CD4-positive, alpha-beta T cell (primary cell): Measurements from ENCODE around the gene HS3ST4. TPM values are rescaled to one million over a fixed set of nuclear protein-coding genes. Genes with fewer than 3 reads are reported as not detected.

Source experiments
- ATAC-seq: fragments of 200-7000 bp; cut with Tn5 transposase; one replicate; pipeline ENCODE4 v1.10.0; 2022; ENCODE audit warnings: mild to moderate bottlenecking; ENCODE audit not compliant: poor library complexity
- CTCF ChIA-PET: fragments of 350-600 bp; sonication (Branson Sonifier 250); formaldehyde crosslinking; loops from one replicate; lab custom pipeline; 2021; ENCODE audit warnings: antibody characterized with exemption, inconsistent platforms; lab: Charles Lee
- POLR2A ChIA-PET: fragments of 350-600 bp; sonication (Branson Sonifier 250); formaldehyde crosslinking; loops from one replicate; lab custom pipeline; 2021; ENCODE audit warnings: antibody characterized with exemption, inconsistent platforms; lab: Charles Lee
- DNase-seq, 14 experiments: peaks; one replicate each; pipeline ENCODE4 v3.0.0-alpha.2; 2013 to 2020; ENCODE audit warnings: mixed read lengths in 2 of 14
- H3K27ac ChIP-seq, 2 donors: one replicate each; pipeline versions ENCODE4 v1.5.1 to v1.7.0; 2013; ENCODE audit warnings: low read length in 2 of 2, low read depth in 1 of 2, mild to moderate bottlenecking in 1 of 2
- H3K27me3 ChIP-seq, 2 experiments: 1 replicate in 1 of 2; 2 replicates in 1 of 2; pipeline versions ENCODE4 v1.6.1 to v1.7.0; 2013; ENCODE audit warnings: low read length in 2 of 2, control low read depth in 1 of 2, mild to moderate bottlenecking in 1 of 2, moderate library complexity in 1 of 2; ENCODE audit not compliant: insufficient read depth in 2 of 2, control insufficient read depth in 1 of 2
- H3K36me3 ChIP-seq: one replicate; pipeline ENCODE4 v1.6.1; 2013; ENCODE audit warnings: low read length, control low read depth; ENCODE audit not compliant: insufficient read depth
- H3K4me1 ChIP-seq: one replicate; pipeline ENCODE4 v1.6.1; 2013; ENCODE audit warnings: low read length, control low read depth; ENCODE audit not compliant: insufficient read depth
- H3K4me3 ChIP-seq: one replicate; pipeline ENCODE4 v1.5.1; 2013; ENCODE audit warnings: mild to moderate bottlenecking, low read length, moderate library complexity
- H3K9me3 ChIP-seq, 2 experiments: 1 replicate in 1 of 2; 2 replicates in 1 of 2; pipeline versions ENCODE4 v1.6.1 to v1.7.0; 2013; ENCODE audit warnings: low read length in 2 of 2, mild to moderate bottlenecking in 2 of 2, control low read depth in 1 of 2, moderate library complexity in 1 of 2; ENCODE audit not compliant: control insufficient read depth in 1 of 2, insufficient read depth in 1 of 2
- H3K27ac Mint-ChIP-seq: one replicate; pipeline ENCODE4 v1.8.0; 2020; ENCODE audit warnings: mixed read lengths
- H3K27me3 Mint-ChIP-seq: one replicate; pipeline ENCODE4 v1.8.0; 2021; ENCODE audit warnings: mixed read lengths
- H3K36me3 Mint-ChIP-seq: one replicate; pipeline ENCODE4 v1.8.0; 2021; ENCODE audit warnings: low read depth, mixed read lengths
- H3K4me1 Mint-ChIP-seq: one replicate; pipeline ENCODE4 v1.8.0; 2021; ENCODE audit warnings: low read depth, mixed read lengths
- H3K4me3 Mint-ChIP-seq: one replicate; pipeline ENCODE4 v1.8.0; 2020; ENCODE audit warnings: mild to moderate bottlenecking, mixed read lengths
- H3K9me3 Mint-ChIP-seq: one replicate; pipeline ENCODE4 v1.8.0; 2020; ENCODE audit warnings: mixed read lengths
- intact Hi-C, 2 experiments: fragments of 100-400 bp; cut with DNase I in 1 of 2; cut with micrococcal nuclease in 1 of 2; formaldehyde crosslinking; loops; one replicate each; pipeline versions ENCODE4 v1.15.1 to v1.9.0; 2023 to 2025; cut with DNase I, micrococcal nuclease
- total RNA-seq, 174 experiments: library from RNA in 2 of 174; stranded (reverse) in 2 of 174; gene quantifications; one replicate each; pipeline ENCODE4 v1.2.3 and lab custom pipeline; 2021 to 2026
- TF ChIP-seq, protein P1 (sequence below): fragments of 200-600 bp; IDR thresholded peaks from one replicate; pipeline ENCODE4 v1.8.0; 2022; ENCODE audit warnings: antibody characterized with exemption, mild to moderate bottlenecking

The HS3ST4 gene
- total RNA-seq, 2 experiments from 2014 or later = not detected

DNA sequence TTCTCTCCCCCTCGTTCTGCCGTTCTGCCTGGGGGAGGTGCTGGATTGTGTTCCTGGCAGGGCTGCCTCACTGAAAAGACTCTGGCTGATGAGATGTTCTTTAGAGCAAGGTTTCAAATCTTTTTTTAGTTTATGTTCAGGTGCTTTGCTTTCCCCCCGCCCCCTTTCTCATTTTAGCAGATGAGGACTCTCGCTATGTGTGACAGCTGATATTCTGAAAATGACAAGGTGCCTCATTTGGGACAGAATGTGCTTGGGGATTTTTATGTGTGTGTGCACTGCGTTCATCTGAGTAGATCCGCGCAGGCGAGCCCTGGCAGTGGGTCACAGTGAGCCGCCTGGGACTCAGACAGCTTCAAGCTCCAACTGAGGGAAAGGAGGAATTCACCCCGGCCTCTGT lies 205.9 kb downstream of the HS3ST4 start:
- CTCF ChIA-PET = no interaction called here
- no peaks in the 10 kb centered on the region for H3K36me3 ChIP-seq
- H3K27ac Mint-ChIP-seq = no peak overlapping the region
- no peak overlapping the region for H3K27ac ChIP-seq
- TF ChIP-seq, protein P1, sequence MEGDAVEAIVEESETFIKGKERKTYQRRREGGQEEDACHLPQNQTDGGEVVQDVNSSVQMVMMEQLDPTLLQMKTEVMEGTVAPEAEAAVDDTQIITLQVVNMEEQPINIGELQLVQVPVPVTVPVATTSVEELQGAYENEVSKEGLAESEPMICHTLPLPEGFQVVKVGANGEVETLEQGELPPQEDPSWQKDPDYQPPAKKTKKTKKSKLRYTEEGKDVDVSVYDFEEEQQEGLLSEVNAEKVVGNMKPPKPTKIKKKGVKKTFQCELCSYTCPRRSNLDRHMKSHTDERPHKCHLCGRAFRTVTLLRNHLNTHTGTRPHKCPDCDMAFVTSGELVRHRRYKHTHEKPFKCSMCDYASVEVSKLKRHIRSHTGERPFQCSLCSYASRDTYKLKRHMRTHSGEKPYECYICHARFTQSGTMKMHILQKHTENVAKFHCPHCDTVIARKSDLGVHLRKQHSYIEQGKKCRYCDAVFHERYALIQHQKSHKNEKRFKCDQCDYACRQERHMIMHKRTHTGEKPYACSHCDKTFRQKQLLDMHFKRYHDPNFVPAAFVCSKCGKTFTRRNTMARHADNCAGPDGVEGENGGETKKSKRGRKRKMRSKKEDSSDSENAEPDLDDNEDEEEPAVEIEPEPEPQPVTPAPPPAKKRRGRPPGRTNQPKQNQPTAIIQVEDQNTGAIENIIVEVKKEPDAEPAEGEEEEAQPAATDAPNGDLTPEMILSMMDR = no peak
- DNase-seq = no peak
- H3K4me3 ChIP-seq = no peak overlapping the region
- no peak overlapping the region for H3K4me3 Mint-ChIP-seq
- POLR2A ChIA-PET = no interaction called here
- H3K36me3 Mint-ChIP-seq = no peaks in the 10 kb centered on the region
- no peak for ATAC-seq
- no peaks in the 10 kb centered on the region for H3K27me3 ChIP-seq
- H3K27me3 Mint-ChIP-seq = peaks cover 40% of the 10 kb centered on the region
- H3K4me1 Mint-ChIP-seq = no peaks in the 10 kb centered on the region
- intact Hi-C loops = no loop called here
- H3K9me3 ChIP-seq = no peaks in the 10 kb centered on the region
- H3K9me3 Mint-ChIP-seq = no peaks in the 10 kb centered on the region
- H3K4me1 ChIP-seq = no peaks in the 10 kb centered on the region

DNA sequence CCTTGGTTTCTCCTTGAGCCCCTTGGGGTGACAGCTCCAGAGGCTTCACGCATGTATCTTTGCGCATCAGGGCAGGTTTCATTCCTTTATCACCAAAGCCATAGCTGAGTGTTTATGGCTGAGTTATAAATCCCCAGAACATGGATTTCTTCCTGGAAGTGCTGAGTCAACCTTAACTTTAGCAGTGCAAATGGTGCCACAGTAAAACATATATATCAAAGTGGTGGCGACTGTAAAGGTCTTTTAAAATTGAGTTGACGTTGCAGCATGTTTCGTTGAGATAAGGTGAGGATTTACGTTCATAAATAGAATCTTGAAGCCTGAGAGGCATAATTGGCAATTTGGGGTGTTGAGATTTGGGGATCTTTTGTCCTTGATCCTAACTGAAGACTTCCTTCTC lies 214.1 kb downstream of the HS3ST4 start:
- Histone ChIP-seq H3K4me1 (no peaks in the 10 kb centered on the region), H3K27me3 (no peaks in the 10 kb centered on the region), H3K4me3 (no peak overlapping the region), H3K27ac (no peak overlapping the region), H3K9me3 (no peaks in the 10 kb centered on the region), H3K36me3 (no peaks in the 10 kb centered on the region)
- intact Hi-C loops = no loop called here
- DNase-seq (no peak), ATAC-seq (no peak)
- Mint-ChIP-seq H3K27ac (no peak overlapping the region), H3K36me3 (no peaks in the 10 kb centered on the region), H3K4me1 (no peaks in the 10 kb centered on the region), H3K4me3 (no peak overlapping the region), H3K27me3 (peaks cover 14% of the 10 kb centered on the region), H3K9me3 (no peaks in the 10 kb centered on the region)
- POLR2A ChIA-PET = no interaction called here
- CTCF ChIA-PET = no interaction called here
- TF ChIP-seq, protein P1 = no peak

DNA sequence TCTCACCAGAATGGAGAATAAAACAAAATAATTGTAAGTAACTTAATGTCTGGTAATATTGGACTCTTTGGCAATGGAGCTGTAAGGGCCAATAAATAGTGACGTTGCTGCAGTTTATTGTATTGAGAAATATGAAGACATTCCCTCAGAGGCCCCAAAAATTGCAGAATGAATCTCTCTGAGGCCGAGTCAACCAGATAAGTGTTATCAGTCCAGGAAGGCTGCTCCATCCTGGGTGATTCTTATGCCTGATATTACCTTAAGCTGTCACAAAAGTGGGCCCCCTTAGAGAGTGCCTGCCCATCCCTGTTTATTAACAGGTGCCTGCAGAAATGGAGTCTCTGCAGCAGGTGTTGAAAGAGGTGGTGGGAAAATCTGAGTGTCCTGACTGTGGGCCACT lies 219.2 kb downstream of the HS3ST4 start:
- H3K27ac ChIP-seq = no peak overlapping the region
- Mint-ChIP-seq H3K27ac (no peak overlapping the region), H3K4me3 (no peak overlapping the region), H3K4me1 (no peaks in the 10 kb centered on the region), H3K36me3 (no peaks in the 10 kb centered on the region), H3K27me3 (peaks cover 6% of the 10 kb centered on the region), H3K9me3 (no peaks in the 10 kb centered on the region)
- POLR2A ChIA-PET = no interaction called here
- H3K4me3 ChIP-seq = no peak overlapping the region
- H3K9me3 ChIP-seq = no peaks in the 10 kb centered on the region
- intact Hi-C loops = no loop called here
- TF ChIP-seq, protein P1 = no peak
- H3K36me3 ChIP-seq = no peaks in the 10 kb centered on the region
- CTCF ChIA-PET = no interaction called here
- H3K27me3 ChIP-seq = peaks cover 0 to 2% of the 10 kb centered on the region in 2 experiments
- ATAC-seq (no peak), DNase-seq (no peak)
- H3K4me1 ChIP-seq = no peaks in the 10 kb centered on the region
